HG02610 (cell line): ENCODE data around the gene FRG2.
"Not testable (repeated sequence)": the region's sequence is repeated elsewhere in the genome, so short reads cannot be mapped to it uniquely, and the experiment has no call there.

Source experiments
- ATAC-seq: cut with Tn5 transposase; IDR thresholded peaks from one replicate; pipeline ENCODE4 v1.9.1; 2021; ENCODE audit warnings: mild to moderate bottlenecking, moderate library complexity; ENCODE audit not compliant: unreplicated experiment

Gene FRG2

DNA sequence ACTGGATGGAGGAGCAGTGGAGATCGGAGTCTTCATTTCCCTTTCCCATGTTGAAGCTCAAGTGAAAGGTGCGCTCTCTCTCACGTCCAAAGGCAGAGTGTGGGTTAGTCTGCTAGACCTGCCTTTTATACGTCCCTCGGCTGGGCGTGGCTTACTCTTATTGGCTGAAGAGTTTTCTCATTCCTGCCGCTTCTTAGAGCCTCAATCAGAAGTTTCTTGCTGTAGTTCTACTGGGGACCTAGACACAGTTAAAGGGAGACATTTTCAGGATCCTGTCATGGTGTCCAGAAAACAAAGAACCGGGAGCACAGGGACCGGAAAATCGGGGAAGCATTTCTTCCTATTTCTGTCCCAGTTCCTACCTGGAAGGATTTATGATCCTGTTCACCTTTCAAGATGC lies at the start of gene FRG2:
Gene FRG2 (minus strand): TSS at position 101 of the 400 bp plus-strand sequence. CDS start 52 bp downstream, at position 49.
- ATAC-seq = not testable (repeated sequence)

DNA sequence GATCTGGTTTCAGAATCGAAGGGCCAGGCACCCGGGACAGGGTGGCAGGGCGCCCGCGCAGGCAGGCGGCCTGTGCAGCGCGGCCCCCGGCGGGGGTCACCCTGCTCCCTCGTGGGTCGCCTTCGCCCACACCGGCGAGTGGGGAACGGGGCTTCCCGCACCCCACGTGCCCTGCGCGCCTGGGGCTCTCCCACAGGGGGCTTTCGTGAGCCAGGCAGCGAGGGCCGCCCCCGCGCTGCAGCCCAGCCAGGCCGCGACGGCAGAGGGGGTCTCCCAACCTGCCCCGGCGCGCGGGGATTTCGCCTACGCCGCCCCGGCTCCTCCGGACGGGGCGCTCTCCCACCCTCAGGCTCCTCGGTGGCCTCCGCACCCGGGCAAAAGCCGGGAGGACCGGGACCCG lies 41.3 kb upstream of the FRG2 start:
- not testable (repeated sequence) for ATAC-seq

DNA sequence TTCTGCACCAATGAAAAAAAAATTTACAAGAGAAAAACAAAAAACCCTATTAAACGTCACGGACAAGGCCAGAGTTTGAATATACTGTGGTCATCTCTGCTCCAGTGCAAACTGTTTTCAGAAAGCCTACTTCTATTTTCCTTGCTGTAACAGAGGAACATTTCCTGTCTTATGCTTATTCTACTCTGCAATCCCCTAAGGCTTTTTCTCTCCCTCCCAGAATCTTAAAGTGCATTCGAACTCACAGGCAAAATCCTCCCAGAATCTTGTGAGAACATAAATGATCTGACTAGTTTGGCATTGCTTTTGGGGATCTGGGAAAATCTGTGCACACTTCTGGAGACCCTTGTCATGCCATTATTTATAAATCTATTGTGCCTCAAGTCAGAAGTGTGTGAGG lies 37.7 kb upstream of the FRG2 start:
- not testable (repeated sequence) for ATAC-seq

DNA sequence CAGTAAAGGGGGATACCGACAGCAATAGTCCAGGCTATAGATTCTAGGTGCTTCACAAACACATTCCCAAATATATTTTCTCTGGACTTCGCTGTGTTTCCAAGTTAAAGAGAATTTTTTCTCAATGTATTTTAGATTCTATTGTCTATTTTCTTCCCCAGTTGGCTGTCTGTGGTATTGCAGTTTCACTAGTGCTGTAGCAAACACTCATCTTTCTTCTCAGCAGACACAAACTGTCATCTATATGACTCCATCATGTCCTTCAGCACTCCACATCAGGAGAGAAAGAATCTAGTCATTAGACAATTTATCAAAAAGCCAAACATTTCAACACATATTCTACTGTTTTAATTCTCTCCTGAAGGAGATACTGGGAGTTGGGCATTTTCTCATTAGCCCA lies 37.3 kb upstream of the FRG2 start, which contains the start of gene DBET:
Gene DBET (plus strand): TSS at position 161 of the 400 bp plus-strand sequence.
- ATAC-seq = not testable (repeated sequence)

DNA sequence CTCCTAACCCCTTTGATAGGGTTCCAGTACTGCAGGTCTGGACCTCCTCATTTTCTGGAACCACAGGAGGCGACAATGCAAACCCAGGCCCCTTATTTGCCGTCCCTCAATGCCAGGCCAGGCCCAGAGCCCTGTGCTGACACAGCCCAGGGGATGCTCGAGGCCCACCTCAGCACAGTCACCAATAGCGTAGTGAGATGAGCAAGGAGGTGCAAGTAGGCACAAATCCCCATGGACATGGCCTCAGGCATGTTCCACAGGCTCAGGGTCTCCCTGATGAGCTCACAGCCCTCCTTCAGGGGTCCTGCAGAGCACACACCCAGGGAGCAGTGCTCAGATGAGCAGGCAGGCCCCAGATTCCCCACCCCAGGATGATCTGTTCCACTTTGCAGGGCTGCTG lies 31.9 kb upstream of the FRG2 start:
- ATAC-seq = not testable (repeated sequence)

DNA sequence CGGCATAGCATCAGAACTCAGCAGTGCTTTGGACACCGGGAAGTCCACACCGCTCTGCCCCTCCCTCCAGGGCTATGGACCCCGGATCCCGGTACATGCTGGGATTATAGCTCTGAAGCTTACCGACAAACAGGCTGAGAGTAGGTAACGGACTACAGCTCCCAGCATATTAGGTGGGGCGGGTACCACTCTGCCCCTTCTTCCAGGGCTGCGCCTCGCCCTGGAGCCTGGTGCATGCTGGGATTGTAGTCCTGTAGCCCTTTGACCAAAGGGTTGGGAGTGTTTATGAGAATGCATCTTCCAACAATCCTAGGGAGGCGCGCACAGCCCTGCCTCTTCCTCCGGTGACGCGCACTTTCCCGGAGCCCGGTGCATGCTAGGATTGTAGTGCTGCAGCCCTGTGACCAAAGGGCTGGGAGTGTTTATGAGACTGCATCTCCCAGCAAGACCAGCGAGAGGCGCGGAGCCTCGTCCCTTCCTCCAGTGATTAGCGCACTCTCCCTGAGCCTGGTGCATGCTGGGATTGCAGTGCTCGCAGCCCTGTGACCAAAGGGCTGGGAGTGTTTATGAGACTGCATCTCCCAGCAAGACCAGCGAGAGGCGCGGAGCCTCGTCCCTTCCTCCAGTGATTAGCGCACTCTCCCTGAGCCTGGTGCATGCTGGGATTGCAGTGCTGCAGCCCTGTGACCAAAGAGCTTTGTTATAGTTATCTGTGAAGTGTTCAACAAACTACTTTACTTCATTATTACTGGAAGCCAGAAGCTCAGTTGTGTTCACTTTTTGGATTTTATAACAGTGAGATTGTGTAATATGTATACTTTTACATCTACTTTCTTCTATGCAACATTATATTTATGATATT lies 22.6 kb upstream of the FRG2 start:
- not testable (repeated sequence) for ATAC-seq

DNA sequence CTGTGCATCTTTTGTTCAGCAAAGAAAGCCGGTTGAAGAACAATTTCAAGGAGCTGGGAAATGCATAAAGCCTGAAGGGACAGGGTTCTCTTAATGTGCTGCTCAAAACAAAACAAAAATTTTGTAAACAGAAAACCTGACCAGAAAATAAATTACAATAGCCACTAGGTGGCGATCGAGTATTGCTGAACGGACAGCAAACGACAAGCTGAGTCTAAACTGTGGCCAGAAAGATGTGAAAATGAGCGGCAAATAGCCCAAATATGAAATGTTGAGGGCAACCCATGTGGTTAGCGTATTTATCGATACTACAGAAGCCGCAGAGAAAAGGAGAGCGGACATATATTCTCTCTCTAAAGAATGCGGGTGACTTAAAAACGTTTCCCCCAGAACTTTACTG lies 20.6 kb upstream of the FRG2 start:
- ATAC-seq = not testable (repeated sequence)

DNA sequence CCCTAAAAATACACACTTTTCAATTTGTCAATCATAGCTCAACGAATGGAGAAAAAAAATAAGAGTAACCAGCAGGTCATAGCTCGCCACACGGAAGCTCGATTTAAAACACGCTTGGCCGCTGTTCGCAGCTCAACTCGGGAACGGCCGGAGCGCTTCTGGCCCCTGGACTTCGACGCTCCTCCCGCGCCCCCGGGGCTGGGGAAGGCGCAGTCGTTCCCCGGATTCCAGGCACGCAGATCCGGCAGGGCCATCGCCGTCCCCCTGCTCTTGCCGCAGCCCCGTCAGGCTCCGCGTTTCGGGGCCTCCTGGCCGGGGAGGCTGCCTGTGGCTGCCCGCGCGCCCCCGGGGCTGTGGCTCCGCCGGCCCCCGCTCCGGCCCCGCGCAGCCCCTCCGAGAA lies 13.8 kb upstream of the FRG2 start:
- not testable (repeated sequence) for ATAC-seq

DNA sequence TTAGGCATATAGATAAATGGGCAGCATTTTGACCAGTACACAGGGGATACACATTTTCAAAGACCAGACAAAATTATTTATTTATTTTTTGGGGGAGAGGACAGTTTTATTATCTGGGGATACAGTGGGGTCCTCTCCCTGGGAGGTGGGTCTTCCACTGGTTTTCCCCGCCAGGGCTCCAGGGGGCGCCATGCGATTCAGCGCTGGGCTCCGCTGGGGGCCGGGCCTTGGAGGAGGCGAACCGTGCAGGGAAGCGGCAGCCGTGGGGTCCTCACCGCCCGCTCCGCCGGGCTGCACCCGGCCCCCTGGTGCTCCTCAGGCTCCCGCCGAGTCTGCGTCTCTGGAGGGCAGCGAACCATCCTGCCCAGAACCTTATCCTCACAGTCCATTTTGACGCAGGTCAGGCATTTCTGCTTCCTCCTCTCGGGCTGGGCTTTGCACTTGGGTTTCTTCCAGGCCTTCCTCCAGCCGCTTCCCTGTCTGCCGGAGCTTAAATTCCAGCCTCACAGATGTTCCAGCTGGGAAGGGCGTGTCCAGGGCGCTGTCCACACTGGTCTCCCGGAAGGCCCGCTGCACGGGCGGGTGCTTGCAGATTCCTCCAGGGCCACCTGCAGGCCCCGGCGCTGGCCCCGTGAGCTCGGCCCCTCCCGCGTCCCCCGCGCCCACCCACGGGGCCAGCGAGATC lies 10.8 kb upstream of the FRG2 start:
- not testable (repeated sequence) for ATAC-seq

DNA sequence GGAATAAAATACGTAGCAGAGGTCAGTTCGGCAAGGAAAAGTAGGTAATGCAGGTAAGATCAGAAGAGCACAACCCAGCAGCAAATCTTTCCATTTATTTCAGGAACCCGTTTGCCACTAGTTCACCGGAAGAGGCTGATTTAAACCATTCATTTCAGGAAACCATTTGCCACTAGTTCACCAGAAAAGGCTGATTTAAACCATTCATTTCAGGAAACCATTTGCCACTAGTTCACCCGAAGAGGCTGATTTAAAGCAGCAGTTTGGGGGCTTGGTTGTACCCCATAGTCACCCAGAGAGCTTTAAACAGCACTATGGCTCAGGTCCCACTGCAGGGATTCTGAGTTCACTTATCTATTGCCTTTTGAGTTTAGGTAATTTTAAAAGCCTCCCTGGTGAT lies 4.2 kb upstream of the FRG2 start:
- ATAC-seq = not testable (repeated sequence)

DNA sequence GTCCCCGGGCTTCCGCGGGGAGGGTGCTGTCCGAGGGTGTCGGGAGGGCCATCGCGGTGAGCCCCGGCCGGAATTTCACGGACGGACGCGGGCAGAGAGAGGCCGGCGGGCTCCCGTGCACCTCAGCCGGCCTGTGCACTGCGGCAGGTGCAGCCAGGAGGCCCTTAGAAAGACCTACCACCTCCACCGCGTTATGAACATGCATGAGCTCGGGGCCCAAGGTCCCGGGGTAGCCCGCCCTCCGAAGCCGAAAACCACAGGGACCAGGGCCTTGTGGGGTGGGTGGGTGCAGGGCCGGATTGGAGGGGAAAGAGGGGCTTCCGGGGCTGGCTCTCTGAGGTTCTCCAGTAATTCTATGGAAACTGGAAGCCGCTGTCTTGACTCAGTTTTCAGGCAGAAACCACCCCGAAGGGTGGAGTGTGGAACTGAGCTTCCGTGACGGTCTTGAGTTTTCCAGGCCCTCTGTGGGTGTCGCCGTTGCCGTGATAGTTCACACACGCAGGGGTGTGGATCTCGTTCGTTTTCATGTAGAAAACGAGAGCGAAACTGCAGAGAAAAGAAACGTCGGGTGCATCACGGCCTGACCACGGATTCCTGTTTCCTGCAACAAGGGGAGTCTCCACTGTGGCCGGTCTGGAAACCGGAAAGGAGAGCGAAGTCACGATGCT lies 4.3 kb downstream of the FRG2 start:
- ATAC-seq = peak; percentile 56

DNA sequence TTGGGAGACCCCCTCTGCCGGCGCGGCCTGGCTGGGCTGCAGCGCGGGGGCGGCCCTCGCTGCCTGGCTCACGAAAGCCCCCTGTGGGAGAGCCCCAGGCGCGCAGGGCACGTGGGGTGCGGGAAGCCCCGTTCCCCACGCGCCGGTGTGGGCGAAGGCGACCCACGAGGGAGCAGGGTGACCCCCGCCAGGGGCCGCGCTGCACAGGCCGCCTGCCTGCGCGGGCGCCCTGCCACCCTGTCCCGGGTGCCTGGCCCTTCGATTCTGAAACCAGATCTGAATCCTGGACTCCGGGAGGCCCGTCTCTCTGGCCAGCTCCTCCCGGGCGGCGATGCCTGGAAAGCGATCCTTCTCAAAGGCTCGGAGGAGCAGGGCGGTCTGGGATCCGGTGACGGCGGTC lies 5.1 kb downstream of the FRG2 start:
- not testable (repeated sequence) for ATAC-seq

DNA sequence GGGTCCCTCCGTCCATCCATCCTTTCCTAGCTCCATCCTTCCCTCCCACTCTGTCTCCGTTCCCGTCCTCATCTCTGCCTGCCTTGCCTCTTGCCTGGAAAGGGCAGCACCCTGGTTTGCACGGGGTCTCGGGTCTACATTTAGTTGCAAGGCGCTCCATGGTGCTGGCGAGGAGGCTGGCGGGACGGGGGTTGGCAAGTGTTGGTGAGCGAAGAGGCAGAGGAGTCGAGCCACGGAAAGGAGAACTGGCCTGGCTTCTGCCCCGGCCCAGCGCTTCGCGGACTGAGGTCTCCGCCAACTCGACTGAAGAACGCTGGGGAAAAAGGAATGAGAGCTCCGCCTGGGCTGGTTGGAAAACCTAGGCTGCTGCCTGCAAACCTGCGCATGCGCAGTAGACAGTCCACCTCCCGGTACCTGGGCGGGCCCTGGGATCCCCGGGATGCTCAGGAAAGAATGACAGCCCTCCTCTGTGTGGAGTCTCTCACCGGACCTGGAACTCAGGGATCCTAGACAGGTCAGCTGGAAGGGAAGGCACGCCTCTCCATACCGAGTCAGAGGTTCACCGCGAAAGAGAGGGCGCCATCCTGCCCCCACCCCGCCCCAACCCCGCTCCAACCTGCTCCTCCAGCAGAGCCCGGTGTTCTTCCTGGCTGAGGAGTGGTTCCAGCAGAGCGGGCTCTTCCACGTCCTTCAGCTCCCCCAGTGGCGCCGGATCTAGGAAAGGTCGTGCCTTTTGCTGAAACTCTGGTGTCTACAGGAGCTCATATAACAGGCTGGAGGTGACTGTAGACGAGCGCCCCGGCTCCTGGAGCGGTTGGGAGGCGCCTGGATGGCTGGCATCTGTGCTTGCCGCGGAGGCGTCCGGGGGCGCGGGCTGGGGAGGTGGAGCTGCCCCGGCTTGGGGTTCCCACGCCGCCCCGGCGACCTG lies 6.0 kb downstream of the FRG2 start:
- no peak for ATAC-seq

DNA sequence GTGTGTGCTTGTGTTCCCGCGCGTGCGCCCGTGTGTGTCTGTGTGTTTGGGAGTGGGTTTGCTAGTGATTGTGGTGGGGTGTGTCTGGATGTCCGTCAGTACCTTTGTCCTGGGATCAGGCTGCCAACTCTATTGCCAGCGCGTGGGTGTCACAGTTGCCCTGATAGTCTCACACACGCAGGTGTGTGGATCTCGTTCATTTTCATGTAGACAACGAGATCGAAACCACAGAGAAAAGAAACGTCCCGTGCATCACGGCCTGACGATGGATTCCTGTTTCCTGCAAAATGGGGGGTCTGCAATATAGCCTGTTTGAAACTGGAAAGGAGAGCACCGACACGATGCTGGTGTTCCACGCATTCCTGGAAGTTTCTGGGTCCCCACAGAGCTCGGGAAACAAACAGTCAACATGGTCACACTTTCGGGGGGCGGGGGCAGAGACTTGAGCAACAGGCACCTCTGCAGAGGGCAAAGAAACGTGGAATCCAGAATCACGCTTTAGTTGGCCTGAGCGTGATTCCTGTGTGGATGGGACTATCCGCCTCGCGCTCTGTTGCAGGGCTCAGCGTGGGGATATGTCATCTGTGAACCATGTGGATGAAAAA lies 7.1 kb downstream of the FRG2 start:
- not testable (repeated sequence) for ATAC-seq

DNA sequence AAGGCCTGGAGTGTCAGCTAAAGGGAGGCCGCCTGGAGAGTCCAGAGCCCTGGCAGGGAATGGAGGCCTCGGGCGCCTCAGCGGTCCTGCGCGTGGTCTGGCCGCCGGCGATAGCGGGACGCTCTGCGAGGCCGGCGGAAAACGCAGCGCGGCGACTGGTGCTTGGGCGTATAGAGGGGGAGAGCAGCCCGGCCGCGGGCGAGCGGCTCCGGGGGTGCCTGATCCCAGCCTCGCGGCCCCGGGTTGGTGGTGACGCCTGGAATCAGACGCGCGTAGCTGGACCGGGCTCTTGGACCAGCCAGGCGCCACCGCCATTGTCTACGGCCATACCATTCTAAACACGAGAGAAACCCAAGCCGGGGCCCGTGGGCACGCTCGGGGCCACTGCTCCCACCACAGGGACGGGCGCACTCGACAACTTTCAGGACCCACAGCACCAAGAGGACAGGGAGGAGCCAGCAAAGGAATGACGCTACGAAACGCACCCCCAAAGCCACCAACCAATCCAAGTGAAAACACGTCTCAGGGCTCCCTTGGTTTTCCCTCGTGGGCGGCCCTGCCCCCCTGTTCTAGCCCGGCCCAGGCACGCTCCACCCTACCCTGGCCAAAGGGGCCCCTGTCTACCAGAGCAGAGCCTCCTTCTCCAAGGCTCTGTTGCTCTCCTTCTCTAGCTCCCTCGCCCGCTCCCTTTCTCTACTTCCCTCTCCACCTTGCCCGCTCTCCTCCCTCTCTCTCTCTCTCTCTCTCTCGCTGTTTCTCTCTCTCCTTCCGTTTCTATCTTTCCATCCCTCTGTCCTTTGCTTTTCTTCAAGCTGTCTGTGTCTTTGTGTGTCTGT lies 7.8 kb downstream of the FRG2 start:
- ATAC-seq = no peak

DNA sequence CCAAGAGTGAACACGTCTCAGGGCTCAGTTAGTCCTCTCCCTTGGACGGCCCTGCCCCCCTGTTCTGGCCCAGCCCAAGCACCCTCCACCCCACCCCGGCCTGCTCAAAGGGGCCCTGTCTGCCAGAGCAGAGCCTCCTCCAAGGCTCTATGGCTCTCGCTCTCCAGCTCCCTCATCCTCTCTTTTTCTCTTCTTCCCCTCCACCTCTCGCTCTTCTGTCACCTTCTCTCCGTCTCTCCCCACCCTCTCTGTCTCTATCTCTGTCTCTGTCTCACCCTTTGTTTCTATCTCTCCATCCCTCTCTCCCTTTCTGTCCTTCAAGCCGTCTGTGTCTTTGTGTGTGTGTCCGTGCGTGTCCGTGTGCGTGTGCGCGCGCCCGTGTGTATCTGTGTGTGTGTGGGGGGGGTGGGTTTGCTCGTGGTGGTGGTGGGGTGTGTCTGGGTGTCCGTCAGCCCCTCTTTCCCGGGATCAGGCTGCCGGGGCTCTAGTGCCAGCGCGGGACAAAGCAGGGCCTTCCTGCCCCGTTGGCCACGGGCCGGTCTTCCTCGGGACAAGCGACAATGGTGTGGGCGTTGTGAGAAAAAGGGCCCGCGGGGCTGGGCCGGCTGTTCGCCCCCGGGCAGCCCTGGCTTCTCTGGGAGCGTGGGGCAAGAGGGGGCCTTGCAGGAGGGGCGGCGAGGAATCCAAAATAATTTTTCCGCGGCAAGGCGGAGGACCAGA lies 8.7 kb downstream of the FRG2 start:
- no peak for ATAC-seq

DNA sequence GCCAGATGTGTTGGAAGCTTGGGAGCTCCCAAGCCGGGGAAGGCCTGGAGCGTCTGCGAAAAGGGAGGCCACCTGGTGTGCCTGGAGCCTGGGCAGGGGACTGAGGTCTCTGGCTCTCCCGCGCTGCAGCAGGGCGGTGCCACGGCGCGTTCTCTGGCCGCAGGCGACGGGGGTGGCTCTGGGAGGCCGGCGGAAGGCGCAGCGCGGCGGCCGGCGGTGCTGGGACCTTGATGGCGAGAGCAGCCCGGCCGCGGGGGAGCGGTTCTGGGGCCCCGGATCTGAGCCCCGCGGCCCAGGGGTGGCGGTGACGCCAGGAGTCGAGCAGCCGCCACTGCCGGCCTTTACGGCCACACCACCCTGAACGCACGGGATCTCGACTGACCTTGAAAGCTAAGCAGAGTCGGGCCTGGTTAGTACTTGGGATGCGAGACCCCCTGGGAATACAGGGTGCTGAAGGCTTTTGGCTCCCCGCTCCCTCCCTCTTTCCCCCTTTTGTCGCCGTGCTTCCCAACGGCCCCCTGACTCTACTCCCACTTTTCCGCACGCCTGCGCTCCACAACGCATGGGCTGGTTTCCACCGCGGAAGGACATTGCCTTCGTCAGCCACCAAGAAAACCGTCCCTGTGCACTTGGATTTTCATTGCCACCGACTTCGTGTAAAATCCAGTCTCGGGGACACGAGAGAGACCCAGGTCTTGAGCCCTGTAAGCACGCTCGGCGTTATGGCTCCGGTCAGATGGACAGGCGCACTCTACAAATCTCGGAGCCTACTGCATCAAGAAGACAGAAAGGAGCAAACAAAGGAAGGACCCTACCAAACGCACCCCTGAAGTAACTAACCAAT lies 9.5 kb downstream of the FRG2 start:
- ATAC-seq = no peak
